GM19351 (cell line): ENCODE results near the gene PLA2G2D.

Experiments used
- ATAC-seq: cut with Tn5 transposase; IDR thresholded peaks from one replicate; pipeline ENCODE4 v1.9.1; 2021; ENCODE audit warnings: mild to moderate bottlenecking, moderate library complexity; ENCODE audit not compliant: unreplicated experiment

Gene PLA2G2D

DNA sequence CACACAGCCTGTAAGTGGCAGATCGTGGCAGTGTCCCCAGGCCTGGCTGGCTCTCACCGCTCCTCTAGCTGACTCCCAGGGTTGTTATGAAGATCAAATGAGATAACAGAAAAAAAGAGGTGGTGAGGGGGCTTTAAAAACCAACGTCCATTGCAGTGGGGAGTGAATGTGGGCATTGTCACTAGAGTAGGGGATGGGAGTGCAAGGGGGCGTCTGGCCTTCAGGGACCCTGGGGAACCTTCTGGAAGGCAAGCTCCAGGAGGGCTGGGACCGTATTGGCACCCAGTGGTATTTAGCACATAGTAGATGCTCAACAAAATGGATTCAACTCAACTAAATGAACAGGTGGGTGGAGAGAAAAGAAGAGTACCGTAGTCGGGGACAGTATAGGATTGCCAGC, 3.4 kb downstream of the PLA2G2D start:
- no peak for ATAC-seq

DNA sequence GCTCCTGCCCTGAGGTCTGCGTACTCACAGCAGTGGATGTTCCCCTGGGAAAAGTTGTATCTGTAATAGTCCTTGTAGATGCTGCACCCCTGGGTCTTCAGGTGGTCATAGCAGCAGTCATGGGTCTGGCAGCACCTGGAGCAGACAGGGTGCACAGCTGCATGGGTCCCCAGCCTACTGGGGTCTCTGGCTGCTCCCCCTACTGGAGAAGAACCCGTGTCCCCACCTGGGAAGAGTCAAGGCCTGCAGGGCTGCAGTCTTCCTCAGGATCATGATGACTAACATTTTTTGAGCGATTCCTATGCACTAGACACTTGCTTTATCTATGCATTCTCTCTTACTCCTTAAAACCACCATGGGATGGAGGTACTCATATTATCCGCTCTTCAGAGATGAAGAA, 3.9 kb downstream of the PLA2G2D start:
- ATAC-seq, result no peak

DNA sequence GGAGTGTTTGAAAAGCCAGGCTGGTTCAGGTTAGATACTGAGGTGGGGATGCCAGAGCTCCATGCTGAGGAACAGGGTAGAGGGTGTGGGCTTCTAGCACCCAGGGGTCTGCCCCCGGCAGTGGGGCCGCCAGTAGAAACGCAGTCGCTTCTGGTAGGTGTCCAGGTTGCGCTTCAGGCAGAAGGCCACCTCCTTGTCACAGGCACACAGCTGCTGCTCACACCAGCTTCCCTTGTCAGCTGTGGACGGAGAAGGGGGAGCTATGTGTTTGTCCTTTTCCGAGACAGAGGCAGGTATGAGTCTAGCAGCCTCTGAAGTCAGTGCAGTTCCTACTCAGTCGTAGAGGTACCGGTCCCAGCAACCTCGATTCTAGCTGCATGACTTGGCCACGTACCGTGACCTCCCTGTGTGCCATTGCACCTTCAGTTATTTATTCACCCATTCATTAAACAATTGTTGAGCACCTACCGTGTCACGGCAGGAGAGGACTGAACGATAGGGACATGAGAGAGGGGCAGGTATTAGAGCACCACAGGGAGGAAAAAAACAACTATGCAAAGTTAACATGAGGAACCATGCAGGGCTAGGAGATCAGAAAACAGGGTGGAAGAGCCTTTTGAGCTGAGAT, 5.2 kb downstream of the PLA2G2D start:
- no peak for ATAC-seq

DNA sequence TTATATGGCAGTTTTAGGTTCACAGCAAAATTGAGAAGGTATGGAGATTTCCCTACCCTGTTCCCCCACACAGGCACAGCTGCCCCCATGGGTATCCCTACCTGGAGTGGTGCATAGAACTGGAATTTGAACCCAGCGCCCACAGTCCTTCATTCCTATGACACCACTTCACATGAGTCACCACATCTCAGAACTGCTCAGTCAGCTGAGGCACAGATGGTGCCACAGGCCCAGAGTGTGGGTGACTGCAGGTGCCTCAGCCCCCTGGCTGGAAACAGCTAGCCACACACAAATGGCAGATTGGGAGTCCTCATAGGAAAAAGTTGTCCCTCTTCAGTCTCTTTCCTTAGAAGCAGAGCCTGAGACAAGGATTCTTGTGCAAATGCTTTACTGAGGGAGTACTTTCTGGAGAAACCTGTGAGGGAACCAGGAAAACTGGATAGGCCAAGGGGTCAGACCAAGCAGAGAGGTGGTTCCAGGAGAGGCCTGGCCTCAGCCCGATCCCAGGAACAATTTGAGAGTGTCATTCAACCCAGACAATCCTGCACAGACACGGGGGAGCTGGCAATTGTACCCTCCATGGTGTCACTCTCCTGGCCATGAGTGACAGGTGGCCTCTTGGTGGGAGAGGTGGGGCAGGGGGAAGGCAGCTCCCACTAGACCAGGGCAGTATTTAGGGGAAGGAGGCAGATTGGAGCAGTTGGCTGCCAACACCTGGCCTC, 6.9 kb downstream of the PLA2G2D start:
- no peak for ATAC-seq

DNA sequence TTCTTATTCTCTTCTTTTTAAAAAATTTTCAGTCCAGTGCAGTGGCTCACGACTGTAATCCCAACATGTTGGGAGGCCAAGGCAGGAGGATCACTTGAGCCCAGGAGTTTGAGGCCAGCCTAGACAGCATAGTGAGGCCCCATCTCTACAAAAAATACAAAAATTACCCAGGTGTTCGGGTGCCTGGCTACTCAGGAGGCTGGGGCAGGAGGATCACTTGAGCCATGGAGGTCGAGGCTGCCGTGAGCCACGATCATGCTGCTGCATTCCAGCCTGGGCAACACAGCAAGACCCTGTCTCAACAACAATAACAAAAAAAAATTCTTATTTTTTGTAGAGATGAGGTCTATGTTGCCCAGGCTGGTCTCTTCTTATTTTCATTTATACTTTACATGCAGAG, 7.9 kb downstream of the PLA2G2D start:
- no peak for ATAC-seq

DNA sequence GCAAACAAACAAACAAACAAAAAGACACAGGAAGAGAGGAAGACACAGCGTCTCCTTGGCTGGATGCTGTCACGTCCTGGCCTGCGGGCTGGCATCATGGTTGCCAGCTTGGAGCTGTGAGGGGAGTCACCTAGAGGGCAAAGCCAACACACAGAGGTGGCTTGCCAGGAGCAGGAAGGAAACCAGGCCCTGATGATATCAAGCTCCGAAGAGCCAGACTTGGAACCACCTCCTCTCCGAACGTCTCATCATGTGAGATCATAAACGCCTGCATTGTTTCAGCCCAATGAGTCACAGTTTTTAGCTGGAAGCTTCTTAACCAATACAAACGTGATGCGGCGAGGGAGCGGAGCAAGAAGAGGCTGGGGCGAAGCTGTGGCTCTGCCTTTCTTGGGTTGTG, 8.7 kb downstream of the PLA2G2D start:
- ATAC-seq, result no peak

DNA sequence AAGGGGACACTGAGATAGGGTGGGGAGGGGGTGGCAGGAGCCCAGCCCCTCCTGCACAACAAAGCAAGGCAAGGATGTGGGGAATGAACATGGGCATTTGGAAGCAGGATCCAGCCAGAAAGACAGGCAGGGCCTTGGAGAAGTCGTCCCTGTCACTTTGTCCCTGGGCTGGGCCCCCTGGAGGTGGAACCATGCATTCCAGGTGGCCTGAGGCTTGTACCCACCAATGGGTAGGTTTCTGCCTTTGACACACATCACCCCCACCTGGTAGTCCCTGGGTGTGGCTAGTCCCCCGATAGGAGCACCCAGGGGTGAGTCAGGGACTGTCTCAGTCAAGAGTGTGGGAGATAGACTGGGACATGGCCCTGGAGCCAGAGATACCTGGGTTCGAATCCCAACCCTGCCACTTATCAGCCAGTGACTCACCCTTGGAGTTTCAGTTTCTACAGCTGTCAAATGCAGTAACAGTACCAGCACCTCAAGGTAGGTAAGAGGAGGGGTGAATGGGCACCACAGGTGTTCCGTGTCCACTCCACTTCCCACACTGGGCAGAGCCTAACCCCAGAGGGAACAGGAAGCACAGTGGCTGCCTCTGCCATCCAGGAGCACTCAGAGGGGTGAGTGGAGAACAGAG, 10.0 kb downstream of the PLA2G2D start:
- no peak for ATAC-seq

DNA sequence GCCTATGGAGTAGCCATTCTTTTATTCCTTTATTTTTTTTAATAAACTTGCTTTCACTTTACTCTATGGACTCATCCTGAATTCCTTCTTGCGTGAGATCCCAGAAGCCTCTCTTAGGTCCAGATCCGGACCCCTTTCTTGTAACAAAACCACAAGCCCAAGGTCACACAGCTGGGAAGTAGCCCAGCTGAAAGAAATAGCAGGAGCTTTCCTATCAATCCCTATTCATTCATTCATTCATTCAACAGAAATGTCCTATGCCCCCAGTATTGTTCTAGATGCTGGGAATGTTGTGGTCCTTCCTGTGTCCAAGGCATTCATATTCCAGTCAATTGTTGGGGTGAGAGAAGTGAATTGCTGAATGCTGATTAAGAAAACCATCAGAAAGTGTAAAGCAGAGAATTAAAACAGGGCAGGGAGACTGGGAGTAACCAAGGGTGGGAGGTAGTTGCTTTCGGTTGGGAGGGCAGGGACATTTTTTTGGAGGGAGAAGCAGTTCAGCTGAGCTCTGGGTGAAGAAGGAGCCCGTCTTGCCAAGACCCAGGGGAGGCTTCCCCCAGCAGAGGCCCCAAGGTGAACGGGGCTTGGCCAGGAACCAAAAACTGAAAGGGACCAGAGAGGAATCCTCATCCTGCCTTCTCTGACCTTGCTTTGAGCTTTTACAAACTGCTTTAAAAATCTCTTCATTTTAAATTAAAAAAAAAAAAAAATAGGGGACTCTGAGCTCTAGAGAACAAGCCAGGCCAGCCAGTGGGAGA, 10.8 kb downstream of the PLA2G2D start:
- ATAC-seq, result no peak

DNA sequence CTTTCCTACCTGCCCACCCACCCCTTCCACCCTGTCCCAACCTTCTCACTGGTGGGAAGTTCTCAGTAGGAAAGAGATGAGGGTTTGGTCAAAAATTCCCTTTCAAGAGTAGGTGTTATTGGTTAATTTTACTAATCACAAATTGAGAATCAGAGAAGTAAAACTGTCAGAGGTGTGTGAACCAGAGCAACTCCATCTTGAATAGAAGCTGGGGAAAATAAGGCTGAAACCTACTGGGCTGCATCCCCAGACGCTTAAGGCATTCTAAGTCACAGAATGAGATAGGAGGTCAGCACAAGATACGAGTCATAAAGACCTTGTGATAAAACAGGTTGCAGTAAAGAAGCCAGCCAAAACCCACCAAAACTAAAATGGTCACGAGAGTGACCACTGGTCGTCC, 11.5 kb downstream of the PLA2G2D start:
- ATAC-seq, result no peak

DNA sequence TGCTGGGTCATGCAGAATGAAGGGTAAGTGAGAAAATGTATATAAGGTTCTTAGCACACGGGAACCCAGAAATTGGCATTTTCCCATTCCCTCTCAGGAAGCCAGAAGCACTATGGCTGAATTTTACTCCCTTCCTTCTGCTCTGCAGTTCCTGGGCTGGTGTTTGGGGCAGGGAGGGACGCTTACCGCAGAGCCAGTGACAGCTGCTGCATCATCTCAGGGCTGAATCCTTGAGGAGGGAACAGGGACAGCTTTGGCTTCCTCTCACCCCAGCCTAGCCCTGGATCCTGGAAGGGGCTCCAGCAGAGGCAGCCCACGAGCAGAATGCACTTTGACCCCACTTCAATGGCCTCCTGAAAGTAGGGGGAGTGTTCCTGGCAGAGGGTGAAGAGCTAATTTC, 12.0 kb downstream of the PLA2G2D start:
- ATAC-seq, result no peak

DNA sequence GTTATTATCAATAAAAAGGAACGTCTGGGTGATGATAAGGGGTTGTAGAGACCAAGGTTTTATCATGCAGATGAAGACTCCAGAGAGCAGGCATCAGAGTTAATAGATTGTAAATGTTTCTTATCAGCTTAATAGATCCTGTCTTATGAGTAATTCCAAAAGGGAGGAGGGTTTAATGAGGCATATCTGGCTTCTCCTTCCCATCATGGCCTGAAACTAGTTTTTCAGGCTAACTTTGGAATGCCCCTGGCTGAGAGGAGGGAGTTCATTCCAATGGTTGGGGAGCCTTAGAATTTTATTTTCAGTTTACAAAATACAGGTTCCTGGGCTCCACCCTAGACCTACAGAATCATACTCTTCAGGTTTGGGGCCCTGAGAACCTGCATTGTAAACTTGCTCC, 13.5 kb downstream of the PLA2G2D start:
- ATAC-seq, result no peak

DNA sequence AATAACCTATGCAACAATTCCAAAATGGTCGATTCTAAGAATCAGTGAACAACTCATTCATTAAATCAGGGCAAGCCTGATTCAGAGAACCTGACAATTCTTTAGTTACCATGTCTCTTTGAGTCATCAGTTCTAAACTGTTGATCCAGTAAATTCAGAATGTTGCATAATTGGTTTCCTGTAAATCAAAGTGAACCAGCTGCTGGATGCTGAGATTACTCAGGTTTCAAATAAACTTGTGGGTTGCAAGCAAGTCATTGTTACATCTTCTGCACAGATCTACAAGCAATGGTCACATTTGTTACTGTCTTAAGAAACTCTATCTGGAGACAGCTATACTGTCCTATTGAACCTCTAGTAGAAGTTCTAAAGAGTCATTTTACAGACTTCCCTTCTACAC, 16.5 kb downstream of the PLA2G2D start:
- no peak for ATAC-seq

DNA sequence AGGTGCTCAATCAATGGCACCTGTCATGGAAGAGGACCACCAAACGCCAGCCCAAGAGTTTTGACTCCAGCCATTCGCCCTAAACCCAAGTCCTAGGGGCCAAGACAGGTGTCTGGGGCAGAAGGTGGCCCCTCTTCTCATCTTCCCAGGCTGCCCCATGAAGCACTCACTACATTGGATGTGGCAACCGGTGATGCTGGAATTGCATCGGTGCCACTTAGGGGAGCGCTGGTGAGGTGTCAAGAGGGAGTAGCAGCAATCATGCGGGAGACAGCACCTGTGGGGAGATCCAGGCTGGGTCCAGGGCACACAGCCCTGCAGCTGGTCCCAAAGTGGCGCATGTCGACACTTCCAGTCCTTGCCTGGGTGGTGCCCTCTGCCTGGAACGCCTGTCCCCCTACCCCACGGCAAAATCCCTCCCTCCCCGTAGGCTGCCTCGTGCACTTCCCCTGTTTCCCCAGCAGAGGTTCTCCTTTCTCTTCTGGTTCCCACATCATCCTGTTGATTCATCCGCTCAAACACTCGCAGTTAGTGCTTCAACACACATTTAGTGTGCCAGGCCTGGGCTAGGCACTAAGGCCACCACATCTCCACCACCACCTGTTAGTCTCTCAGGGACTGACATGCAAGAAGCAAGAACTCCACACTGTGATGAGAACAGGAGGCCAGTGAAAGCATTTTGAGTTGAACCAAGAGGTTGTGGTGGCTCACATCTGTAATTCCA, 18.5 kb downstream of the PLA2G2D start:
- ATAC-seq, result no peak

DNA sequence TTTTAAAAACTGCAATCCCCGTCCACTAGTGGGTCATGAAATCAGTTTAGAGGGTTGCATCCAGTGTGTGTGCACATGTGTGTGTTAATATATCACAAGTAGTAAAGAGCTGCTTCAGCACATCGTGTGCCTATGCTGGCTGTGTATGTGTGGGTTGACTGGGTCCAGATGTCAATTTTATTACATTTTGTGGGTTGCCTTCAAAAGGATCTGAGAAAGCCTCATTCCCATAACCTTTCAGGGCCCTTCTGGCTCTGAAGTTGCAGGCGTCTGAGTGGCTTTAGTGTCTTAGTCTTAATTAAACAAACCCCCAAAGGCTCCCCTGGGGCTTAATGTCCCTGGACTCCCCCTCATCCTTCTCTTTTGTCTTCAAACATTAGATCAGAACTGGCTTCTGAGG, 19.8 kb downstream of the PLA2G2D start:
- ATAC-seq, result no peak

DNA sequence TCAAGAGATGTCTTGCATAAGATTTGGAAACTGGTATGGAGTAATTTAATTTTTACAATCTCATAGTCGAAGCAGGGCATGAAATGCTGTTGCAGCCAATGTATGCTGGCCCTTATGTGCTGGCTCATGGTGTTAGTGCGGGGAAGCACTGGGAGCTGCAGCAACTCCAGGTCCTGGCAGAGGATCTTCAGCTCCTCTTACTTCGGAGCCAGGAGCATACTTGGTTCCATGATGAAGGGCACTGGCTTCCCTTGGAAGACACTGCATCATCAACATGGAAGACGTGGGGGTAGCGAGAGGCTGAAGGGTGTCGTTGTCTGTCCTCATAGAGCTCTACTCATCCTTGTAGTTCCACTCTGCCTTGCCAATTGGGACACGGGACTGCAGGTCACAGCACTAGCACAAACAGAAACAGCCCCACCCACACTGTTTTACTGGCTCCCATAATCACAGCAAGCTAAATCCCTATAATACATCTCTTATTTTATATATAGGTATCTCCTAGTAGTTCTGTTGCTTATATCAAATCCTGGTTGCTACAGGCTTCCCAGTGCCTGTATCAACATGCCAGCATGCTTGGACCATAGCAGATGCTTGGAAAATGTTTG, 22.4 kb downstream of the PLA2G2D start:
- ATAC-seq, result no peak

DNA sequence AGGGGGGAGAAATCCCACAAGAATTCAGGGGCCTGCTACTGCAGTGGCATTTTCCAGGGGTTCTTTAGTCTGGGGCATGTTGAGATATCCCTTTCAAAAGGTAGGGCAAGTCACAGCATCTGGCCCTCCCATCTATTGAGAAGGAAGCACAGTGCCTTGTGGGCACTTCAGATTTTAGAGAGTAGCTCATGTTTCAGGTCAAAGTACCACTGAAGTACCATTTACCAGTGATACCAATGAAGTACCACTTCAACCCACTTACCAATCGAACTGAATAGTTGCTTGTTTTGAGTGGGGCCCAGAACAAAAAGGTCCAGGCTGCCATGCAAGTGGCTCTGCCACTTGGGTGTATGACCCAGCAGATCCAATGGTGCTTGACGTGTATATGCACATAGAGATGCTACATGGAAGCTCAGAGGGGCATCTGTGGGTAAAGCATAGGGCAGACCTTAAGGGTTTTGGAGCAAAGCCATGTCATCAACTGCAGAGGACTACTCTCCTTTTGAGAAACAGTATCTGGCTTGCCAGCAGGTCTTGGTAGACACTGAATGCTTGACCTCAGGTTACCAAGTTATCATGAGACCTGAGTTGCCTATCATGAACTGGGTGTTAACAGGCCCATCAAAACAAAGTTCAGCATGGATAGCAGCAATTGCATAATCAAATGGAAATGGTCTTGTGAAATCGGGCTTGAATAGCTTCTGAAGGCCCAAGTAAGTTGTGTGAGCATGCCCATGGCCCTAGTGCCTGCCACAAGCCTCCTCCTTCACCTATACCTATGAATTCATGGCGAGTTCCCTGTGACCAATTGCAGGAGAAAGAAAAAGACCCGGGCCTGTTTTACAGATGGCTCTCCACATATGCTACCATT, 23.5 kb downstream of the PLA2G2D start:
- ATAC-seq, result no peak

DNA sequence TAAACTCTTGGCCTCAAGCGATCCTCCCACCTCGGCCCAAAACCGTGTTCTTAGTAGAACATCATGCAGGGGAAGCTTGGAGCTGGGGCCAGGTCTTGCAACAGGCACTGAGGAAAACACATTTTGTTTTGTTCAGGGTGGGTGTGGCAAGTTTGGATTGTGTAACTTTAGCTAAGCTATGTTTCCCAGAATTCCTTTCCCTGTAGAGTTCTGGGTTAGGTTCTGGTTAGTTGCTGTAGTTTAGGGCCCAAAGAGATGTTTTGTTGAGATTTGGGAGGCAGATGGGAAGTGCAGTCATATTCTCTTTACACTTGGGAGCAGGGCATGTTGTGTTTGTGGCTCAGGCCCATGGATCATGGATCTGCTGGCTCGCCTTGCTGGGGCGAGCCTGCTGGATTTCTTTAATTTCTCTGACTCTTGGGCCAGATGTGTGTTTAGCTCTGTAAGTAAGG, 25.4 kb downstream of the PLA2G2D start:
- ATAC-seq, result no peak

DNA sequence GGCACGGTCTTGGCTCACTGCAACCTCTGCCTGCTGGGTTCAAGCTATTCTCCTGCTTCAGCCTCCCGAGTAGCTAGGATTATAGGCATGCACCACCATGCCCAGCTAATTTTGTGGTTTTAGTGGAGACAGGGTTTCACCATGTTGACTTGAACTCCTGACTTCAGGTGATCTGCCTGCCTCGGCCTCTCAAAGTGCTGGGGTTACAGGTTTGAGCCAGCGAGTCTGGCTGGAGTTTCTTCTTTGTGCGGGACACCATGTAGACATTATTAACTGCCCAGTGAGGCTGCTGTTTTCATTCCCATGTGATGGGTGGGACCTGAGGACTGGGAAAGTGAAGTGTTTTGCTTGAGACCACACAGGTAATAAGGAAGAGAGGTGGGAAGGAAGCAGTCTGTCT, 26.0 kb downstream of the PLA2G2D start:
- ATAC-seq, result no peak

DNA sequence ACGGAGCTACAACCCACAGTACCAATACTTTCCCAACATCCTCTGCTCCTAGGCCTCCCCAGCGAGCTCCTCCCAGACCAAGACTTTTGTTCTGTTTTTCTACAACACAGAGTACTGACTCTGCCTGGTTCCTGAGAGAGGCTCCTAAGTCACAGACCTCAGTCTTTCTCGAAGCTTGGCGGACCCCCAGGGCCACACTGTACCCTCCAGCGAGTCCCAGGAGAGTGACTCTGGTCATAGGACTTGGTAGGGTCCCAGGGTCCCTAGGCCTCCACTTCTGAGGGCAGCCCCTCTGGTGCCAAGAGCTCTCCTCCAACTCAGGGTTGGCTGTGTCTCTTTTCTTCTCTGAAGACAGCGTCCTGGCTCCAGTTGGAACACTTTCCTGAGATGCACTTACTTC, 28.7 kb downstream of the PLA2G2D start:
- ATAC-seq, result no peak

DNA sequence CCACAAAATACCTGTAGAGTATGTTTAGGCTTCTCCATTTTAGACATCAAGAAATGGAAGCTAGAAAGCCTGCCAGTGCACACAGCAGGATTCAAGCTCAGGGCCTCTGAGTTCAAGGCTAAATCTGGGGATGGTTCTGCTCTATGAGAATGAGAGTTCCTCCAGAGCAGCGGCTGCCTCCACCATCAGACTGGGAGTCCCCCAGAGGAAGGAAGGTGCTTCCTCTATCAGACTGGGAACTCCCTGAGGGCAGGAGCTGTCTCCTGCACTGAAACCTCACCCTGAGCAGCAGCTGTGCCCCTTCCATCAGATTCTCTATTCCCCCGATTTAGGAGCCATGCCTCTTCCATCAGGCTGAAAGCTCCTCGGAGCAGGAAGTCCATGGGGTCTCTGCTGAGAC, 29.2 kb downstream of the PLA2G2D start:
- no peak for ATAC-seq
